SU-DHL-6 (cell line): ENCODE measurements around the gene ACOX1.

Experiments used
- H2AFZ ChIP-seq: fragments of 200-600 bp; sonication (generic); 2 replicates; pipeline ENCODE4 v1.6.1; 2014; ENCODE audit warnings: low read depth, mild to moderate bottlenecking, moderate library complexity, mixed read lengths, antibody characterized with exemption, low read length; ENCODE audit not compliant: severe bottlenecking
- H3F3A ChIP-seq: fragments of 200-600 bp; shearing (Covaris generic); 2 replicates; pipeline ENCODE4 v1.6.0; 2016; ENCODE audit warnings: antibody characterized with exemption, mild to moderate bottlenecking; ENCODE audit not compliant: insufficient read depth
- H3K27ac ChIP-seq: fragments of 200-600 bp; sonication (generic); 2 replicates; pipeline ENCODE4 v1.5.1; 2016; ENCODE audit warnings: low read depth, mild to moderate bottlenecking, low read length, moderate library complexity, mixed read lengths
- H3K27me3 ChIP-seq: fragments of 200-600 bp; sonication (generic), shearing (Covaris generic); 2 replicates; pipeline ENCODE4 v1.6.0; 2014; ENCODE audit warnings: mild to moderate bottlenecking, low read length
- H3K36me3 ChIP-seq: fragments of 200-600 bp; sonication (generic); 2 replicates; pipeline ENCODE4 v1.6.1; 2014; ENCODE audit warnings: mild to moderate bottlenecking, low read length, mixed read lengths
- H3K4me2 ChIP-seq: fragments of 300-600, 200-600 bp; shearing (Covaris generic), sonication (generic); 2 replicates; pipeline ENCODE4 v1.6.0; 2014; ENCODE audit warnings: low read length, low read depth, mild to moderate bottlenecking; ENCODE audit not compliant: poor library complexity, severe bottlenecking
- H3K4me3 ChIP-seq: fragments of 200-600 bp; sonication (generic); 2 replicates; pipeline ENCODE4 v1.5.1; 2014; ENCODE audit warnings: antibody characterized with exemption, low read length, mild to moderate bottlenecking, mixed read lengths; ENCODE audit not compliant: insufficient read depth, poor library complexity, severe bottlenecking
- H3K79me2 ChIP-seq: fragments of 200-600 bp; sonication (generic); 2 replicates; pipeline ENCODE4 v1.6.1; 2014; ENCODE audit warnings: mild to moderate bottlenecking, low read length, moderate library complexity; ENCODE audit not compliant: insufficient read depth
- H3K9ac ChIP-seq: fragments of 200-600 bp; sonication (generic); 2 replicates; pipeline ENCODE4 v1.7.0; 2014; ENCODE audit warnings: mild to moderate bottlenecking, low read length
- H3K9me2 ChIP-seq: fragments of 200-600 bp; sonication (generic); replicated peaks from 2 replicates; pipeline ENCODE4 v1.6.1; 2014; ENCODE audit warnings: low read length; ENCODE audit not compliant: insufficient read depth
- H3K9me3 ChIP-seq: fragments of 200-600 bp; sonication (generic); 2 replicates; pipeline ENCODE4 v1.6.1; 2014; ENCODE audit warnings: low read length, mixed read lengths; ENCODE audit not compliant: insufficient read depth
- H4K20me1 ChIP-seq: fragments of 200-600 bp; sonication (generic); 2 replicates; pipeline ENCODE4 v1.6.1; 2014; ENCODE audit warnings: low read depth, mild to moderate bottlenecking, antibody characterized with exemption, low read length, moderate library complexity, mixed read lengths
- EZH2phosphoT487 ChIP-seq: fragments of 200-600 bp; sonication (generic), shearing (Covaris generic); conservative IDR thresholded peaks from 2 replicates; pipeline ENCODE4 v1.6.1; 2018; ENCODE audit warnings: mild to moderate bottlenecking, antibody characterized with exemption, low read length, moderate library complexity, mixed read lengths
- TF ChIP-seq, protein P1 (sequence below): fragments of 200-600 bp; sonication (generic); IDR thresholded peaks from one replicate; pipeline ENCODE4 v1.5.1; 2017; ENCODE audit warnings: antibody characterized with exemption, mild to moderate bottlenecking, low read length, moderate library complexity; ENCODE audit not compliant: insufficient read depth, poor library complexity, severe bottlenecking

Gene ACOX1

DNA sequence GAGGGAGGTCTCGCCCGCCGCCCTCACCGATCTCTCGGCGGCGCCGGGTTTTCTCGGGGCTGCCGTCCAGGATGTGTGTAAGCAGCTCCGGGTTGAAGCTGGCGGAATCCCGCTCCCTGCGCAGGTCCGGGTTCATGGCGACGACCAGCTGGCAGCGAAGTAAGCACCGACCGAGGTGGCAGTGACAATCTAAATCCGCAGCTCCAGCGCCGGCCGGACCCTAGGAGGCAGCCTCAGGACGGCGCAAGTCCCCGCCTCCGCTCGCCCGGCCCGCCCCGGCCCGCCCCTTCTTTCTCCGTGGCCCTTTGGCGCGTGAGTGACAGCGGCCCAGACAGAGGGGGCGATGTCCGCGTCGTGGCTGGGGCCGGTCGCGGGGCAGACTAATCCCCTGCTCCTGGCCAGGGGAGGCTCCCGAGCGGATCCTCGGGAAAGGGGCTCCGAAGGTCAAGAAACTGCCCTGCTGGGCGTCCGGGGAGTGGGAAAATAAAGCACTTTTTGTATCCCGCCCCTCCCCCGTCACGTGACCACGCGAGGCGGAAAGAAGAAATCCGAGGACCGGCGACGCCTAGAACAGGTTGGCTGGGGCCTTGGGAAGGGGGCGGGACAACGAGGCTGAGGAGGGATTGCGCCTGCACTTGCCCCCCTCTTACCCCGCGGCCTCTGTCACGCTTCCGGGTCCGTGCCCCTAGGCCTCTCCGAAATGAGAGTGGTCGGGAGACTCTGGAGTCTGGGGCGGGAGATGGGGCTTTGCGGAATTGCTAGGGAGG, at the start of gene ACOX1, which contains the start of gene TEN1:
Gene ACOX1 (minus strand): TSS at position 229 of the 767 bp plus-strand sequence. CDS start 93 bp downstream, at position 136.
Gene TEN1 (plus strand): TSS at position 303 of the 767 bp plus-strand sequence. CDS start 6,953 bp downstream, outside the sequence.
- TF ChIP-seq, protein P1, sequence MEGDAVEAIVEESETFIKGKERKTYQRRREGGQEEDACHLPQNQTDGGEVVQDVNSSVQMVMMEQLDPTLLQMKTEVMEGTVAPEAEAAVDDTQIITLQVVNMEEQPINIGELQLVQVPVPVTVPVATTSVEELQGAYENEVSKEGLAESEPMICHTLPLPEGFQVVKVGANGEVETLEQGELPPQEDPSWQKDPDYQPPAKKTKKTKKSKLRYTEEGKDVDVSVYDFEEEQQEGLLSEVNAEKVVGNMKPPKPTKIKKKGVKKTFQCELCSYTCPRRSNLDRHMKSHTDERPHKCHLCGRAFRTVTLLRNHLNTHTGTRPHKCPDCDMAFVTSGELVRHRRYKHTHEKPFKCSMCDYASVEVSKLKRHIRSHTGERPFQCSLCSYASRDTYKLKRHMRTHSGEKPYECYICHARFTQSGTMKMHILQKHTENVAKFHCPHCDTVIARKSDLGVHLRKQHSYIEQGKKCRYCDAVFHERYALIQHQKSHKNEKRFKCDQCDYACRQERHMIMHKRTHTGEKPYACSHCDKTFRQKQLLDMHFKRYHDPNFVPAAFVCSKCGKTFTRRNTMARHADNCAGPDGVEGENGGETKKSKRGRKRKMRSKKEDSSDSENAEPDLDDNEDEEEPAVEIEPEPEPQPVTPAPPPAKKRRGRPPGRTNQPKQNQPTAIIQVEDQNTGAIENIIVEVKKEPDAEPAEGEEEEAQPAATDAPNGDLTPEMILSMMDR: no peak
- TF ChIP-seq EZH2phosphoT487: no peak
- Histone ChIP-seq H3K9me2 (no peaks in the 10 kb centered on the region), H3K27me3 (no peaks in the 10 kb centered on the region), H3K36me3 (no peaks in the 10 kb centered on the region), H3K9ac (peak within 1 kb of the TSS; percentile 97), H3K9me3 (no peaks in the 10 kb centered on the region), H3K27ac (peak within 1 kb of the TSS; percentile 81), H3K79me2 (no peaks in the 10 kb centered on the region; the same call in 1 of the 2 replicates), H3K4me3 (peak within 1 kb of the TSS; percentile 100), H2AFZ (peak within 1 kb of the TSS; percentile 92), H3K4me2 (peak within 1 kb of the TSS; percentile 78), H3F3A (0 out of 2 replicates have a peak, but pooled peaks cover 12% of the 10 kb centered on the region), H4K20me1 (no peaks in the 10 kb centered on the region)

DNA sequence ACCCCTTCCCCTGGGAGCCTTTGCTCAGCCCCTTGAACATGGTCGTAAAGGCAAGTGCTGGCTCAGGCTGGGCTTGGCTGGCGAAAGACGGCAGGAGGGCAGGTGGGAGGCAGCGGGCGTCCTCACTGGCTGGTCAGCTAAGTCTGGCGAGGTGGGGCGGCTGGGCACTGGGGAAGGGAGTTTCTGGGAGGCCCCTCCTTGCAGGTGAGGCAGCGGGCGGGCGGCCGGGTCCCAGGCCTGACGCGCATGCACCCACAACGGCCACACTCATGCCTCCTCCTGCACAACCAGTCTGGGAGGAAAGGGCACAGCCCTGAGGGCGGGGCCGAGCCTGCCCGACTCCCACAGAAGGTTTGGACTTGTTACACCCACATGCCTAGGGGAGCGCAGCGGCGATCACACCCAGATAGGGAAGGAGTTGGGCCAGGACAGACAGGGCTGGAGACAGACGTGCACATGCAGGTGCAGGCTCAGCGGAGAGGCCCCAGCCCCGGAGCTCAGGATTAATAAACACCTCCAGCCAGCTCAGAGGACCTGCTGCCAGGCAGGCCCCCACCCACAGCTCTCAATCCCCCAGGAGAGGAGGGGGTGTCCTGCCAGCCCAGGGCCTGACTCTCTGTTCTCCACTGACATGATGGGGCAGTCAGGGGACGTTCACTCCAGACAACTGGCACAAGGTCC, 48.3 kb upstream of the ACOX1 start, which contains the start of gene EVPL:
Gene EVPL (minus strand): TSS at position 148 of the 681 bp plus-strand sequence. CDS start 108 bp downstream, at position 40.
- Histone ChIP-seq H4K20me1 (no peaks in the 10 kb centered on the region), H3K9me2 (no peaks in the 10 kb centered on the region), H3K9ac (no peak within 1 kb of the TSS), H3K36me3 (no peaks in the 10 kb centered on the region), H2AFZ (no peak within 1 kb of the TSS), H3K27ac (no peak within 1 kb of the TSS), H3K27me3 (no peaks in the 10 kb centered on the region), H3K79me2 (no peaks in the 10 kb centered on the region), H3K9me3 (no peaks in the 10 kb centered on the region), H3K4me2 (no peak within 1 kb of the TSS), H3F3A (no peaks in the 10 kb centered on the region), H3K4me3 (no peak within 1 kb of the TSS)
- no peak for TF ChIP-seq EZH2phosphoT487
- TF ChIP-seq, protein P1: no peak

DNA sequence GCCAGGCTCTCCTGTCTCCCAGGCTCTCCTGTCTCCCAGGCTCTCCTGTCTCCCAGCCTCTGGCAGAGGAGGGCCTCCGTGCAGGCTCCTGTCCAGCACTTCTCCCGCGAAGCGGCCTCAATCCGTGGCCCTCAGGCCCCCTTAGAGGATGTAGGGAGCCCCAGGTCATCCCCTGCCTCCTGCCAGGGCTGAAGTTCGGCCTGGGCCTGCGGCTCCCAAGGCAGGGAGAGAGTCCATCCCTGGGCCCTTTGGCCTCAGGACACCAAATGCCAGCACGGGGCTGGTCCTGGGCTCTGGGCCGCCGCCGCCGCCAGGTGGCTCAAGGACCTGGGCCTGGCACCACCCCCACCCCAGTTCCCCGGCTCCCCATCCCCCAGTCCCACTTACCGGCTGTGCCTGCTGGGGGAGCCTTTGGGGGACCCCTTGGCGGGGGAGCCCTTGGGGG, 47.8 kb upstream of the ACOX1 start:
- H3K27ac ChIP-seq: no peak overlapping the region
- H4K20me1 ChIP-seq: no peaks in the 10 kb centered on the region
- no peak overlapping the region for H3K4me2 ChIP-seq
- H3K4me3 ChIP-seq: no peak overlapping the region
- no peaks in the 10 kb centered on the region for H3K36me3 ChIP-seq
- no peaks in the 10 kb centered on the region for H3K79me2 ChIP-seq
- no peak overlapping the region for H3K9ac ChIP-seq
- no peaks in the 10 kb centered on the region for H3F3A ChIP-seq
- no peaks in the 10 kb centered on the region for H3K9me2 ChIP-seq
- H3K9me3 ChIP-seq: no peaks in the 10 kb centered on the region
- no peak overlapping the region for H2AFZ ChIP-seq
- H3K27me3 ChIP-seq: no peaks in the 10 kb centered on the region
- TF ChIP-seq, protein P1: no peak
- TF ChIP-seq EZH2phosphoT487: no peak
